Natural killer cell treated with Interleukin-12 subunit alpha and Interleukin-12 subunit beta and Interleukin-15 and Interleukin-18, amount 100 ng/mL, for 72 hours (primary cell): ENCODE results near the gene SLC9A1. TPM values are rescaled to one million over a fixed set of nuclear protein-coding genes. Genes with fewer than 3 reads are reported as not detected.

ENCODE experiments used
- ATAC-seq, 2 donors: fragments of 150-1000 bp; cut with Tn5 transposase in 1 of 2; sonication (Bioruptor Pico), chemical (Tn5 transposase) in 1 of 2; 2 replicates each; pipeline ENCODE4 v1.10.0; 2021
- DNase-seq: peaks from one replicate; pipeline ENCODE4 v3.0.0; 2022; ENCODE audit warnings: low spot score
- H3K27ac Mint-ChIP-seq, 2 donors: 1 replicate in 1 of 2; 2 replicates in 1 of 2; pipeline ENCODE4 v1.8.0; 2022; ENCODE audit warnings: mixed read lengths in 2 of 2, mild to moderate bottlenecking in 1 of 2, moderate library complexity in 1 of 2
- H3K27me3 Mint-ChIP-seq, 2 donors: 1 replicate in 1 of 2; 2 replicates in 1 of 2; pipeline ENCODE4 v1.8.0; 2022; ENCODE audit warnings: mixed read lengths in 2 of 2
- H3K36me3 Mint-ChIP-seq: one replicate; pipeline ENCODE4 v1.8.0; 2022; ENCODE audit warnings: mixed read lengths
- H3K4me1 Mint-ChIP-seq, 2 donors: 1 replicate in 1 of 2; 2 replicates in 1 of 2; pipeline ENCODE4 v1.8.0; 2022; ENCODE audit warnings: low read depth in 2 of 2, mixed read lengths in 2 of 2, mild to moderate bottlenecking in 1 of 2
- H3K4me3 Mint-ChIP-seq: one replicate; pipeline ENCODE4 v1.8.0; 2022; ENCODE audit warnings: mixed read lengths
- H3K9me3 Mint-ChIP-seq: 2 replicates; pipeline ENCODE4 v1.8.0; 2022; ENCODE audit warnings: mixed read lengths
- total RNA-seq, 2 donors: library from RNA; stranded (reverse); gene quantifications; one replicate each; pipeline ENCODE4 v1.2.3, GENCODE V29; 2022

The SLC9A1 gene
- total RNA-seq, 2 donors from 2014 or later = 25.3 to 31.4 TPM

- no peak overlapping the region for H3K27ac Mint-ChIP-seq
- H3K4me3 Mint-ChIP-seq = no peak overlapping the region
- H3K9me3 Mint-ChIP-seq = no peaks in the 10 kb centered on the region
- DNase-seq (no peak), ATAC-seq (no peak)
- no peaks in the 10 kb centered on the region for H3K36me3 Mint-ChIP-seq
- peaks cover 5 to 14% of the 10 kb centered on the region in 2 donors for H3K4me1 Mint-ChIP-seq
- no peaks in the 10 kb centered on the region for H3K27me3 Mint-ChIP-seq
Observed at GRCh38 chr1:27049607-27050006, 105.3 kb downstream of the SLC9A1 start.

- Mint-ChIP-seq H3K9me3 (no peaks in the 10 kb centered on the region), H3K4me3 (no peak overlapping the region), H3K36me3 (no peaks in the 10 kb centered on the region), H3K27ac (no peak overlapping the region), H3K4me1 (peaks cover 9 to 18% of the 10 kb centered on the region in 2 donors), H3K27me3 (no peaks in the 10 kb centered on the region)
- no peak for ATAC-seq
- DNase-seq = no peak
Observed at GRCh38 chr1:27049100-27049499, 105.8 kb downstream of the SLC9A1 start.

Other genes with a start within 250 kb of the SLC9A1 start
- not detected for gene NR0B2, start 241.2 kb downstream of the SLC9A1 start, total RNA-seq
- 100 to 1,000 TPM in 1 of 2 donors, 10 to 100 TPM in 1; 78.2 to 136 TPM for gene NUDC, start 233.4 kb downstream of the SLC9A1 start, total RNA-seq
- not detected for gene KDF1, start 194.7 kb downstream of the SLC9A1 start, total RNA-seq
- gene TRNP1, start 161.4 kb downstream of the SLC9A1 start, total RNA-seq = under 1 TPM; 0.28 to 0.55 TPM
- not detected for gene TENT5B, start 142.3 kb downstream of the SLC9A1 start, total RNA-seq
- gene WDTC1, start 79.5 kb upstream of the SLC9A1 start, total RNA-seq = 10 to 100 TPM; 30.2 to 33.9 TPM
- 10 to 100 TPM; 40.6 to 49.5 TPM for gene TMEM222, start 167.0 kb upstream of the SLC9A1 start, total RNA-seq
- 10 to 100 TPM; 24.2 to 39.5 TPM for gene SYTL1, start 186.9 kb upstream of the SLC9A1 start, total RNA-seq
- 1 to 10 TPM; 8.5 TPM for gene MAP3K6, start 211.8 kb upstream of the SLC9A1 start, total RNA-seq
- gene FCN3, start 219.7 kb upstream of the SLC9A1 start, total RNA-seq = not detected
- gene CD164L2, start 228.2 kb upstream of the SLC9A1 start, total RNA-seq = not detected
- 1 to 10 TPM in 1 of 2 donors, under 1 TPM in 1; 0.64 to 1.1 TPM for gene GPR3, start 237.5 kb upstream of the SLC9A1 start, total RNA-seq